Testis (tissue), 2 donors: ENCODE measurements around the gene PAK1.

Source experiments
- POLR2A ChIP-seq: fragments of 450-650 bp; IDR thresholded peaks from one replicate; pipeline ENCODE4 v1.6.1; 2017; ENCODE audit warnings: antibody characterized with exemption, mild to moderate bottlenecking, moderate library complexity
- TF ChIP-seq, protein P1 (sequence below), 3 experiments: fragments of 450-650 bp in 2 of 3; fragments of 200-600 bp in 1 of 3; sonication (generic) in 1 of 3; IDR thresholded peaks; one replicate each; pipeline ENCODE4 v1.5.1; 2016 to 2019; ENCODE audit warnings: antibody characterized with exemption in 3 of 3, mild to moderate bottlenecking in 2 of 3, moderate library complexity in 1 of 3

DNA sequence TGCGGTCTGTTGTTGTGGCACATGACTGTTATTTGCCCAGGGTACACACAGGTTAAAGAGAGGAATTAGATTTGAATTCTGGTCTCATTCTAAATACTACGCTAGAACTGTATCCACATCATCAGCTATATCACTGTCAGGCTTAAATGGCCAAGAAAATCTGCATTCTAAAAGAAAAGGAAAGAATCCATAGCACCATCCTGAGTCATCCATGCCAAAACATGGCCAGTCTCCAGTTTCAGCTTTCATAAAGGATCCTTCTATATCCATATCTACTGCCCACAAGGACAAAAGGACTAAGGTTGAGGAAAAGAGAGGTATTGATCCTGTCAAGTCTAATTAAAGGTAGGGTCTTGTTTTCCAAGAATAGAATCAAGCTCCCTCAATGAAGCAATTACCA is 98.8 kb downstream of the PAK1 start:
- TF ChIP-seq, protein P1, sequence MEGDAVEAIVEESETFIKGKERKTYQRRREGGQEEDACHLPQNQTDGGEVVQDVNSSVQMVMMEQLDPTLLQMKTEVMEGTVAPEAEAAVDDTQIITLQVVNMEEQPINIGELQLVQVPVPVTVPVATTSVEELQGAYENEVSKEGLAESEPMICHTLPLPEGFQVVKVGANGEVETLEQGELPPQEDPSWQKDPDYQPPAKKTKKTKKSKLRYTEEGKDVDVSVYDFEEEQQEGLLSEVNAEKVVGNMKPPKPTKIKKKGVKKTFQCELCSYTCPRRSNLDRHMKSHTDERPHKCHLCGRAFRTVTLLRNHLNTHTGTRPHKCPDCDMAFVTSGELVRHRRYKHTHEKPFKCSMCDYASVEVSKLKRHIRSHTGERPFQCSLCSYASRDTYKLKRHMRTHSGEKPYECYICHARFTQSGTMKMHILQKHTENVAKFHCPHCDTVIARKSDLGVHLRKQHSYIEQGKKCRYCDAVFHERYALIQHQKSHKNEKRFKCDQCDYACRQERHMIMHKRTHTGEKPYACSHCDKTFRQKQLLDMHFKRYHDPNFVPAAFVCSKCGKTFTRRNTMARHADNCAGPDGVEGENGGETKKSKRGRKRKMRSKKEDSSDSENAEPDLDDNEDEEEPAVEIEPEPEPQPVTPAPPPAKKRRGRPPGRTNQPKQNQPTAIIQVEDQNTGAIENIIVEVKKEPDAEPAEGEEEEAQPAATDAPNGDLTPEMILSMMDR (IDR thresholded peaks at IDR 0.05), result no peak
- TF ChIP-seq POLR2A, result no peak
